DND-41 (cell line): Measurements from ENCODE around the gene AGRN.

Experiments used
- ATAC-seq: fragments of 200-7000 bp; cut with Tn5 transposase; 3 replicates; pipeline ENCODE4 v1.9.1; 2021; ENCODE audit warnings: low read depth; ENCODE audit not compliant: insufficient read depth
- DNase-seq: peaks from one replicate; pipeline ENCODE4 v3.0.0-alpha.2; 2020
- H2AFZ ChIP-seq: 2 replicates; pipeline ENCODE4 v1.6.0; 2012; ENCODE audit warnings: low read depth, low read length
- H3K27ac ChIP-seq: 2 replicates; pipeline ENCODE4 v1.5.1; 2012; ENCODE audit warnings: low read length, inconsistent platforms
- H3K27me3 ChIP-seq: fragments of 200-600 bp; sonication (generic); 2 replicates; pipeline ENCODE4 v1.6.0; 2012; ENCODE audit warnings: low read length, mild to moderate bottlenecking, inconsistent platforms; ENCODE audit not compliant: insufficient read depth, poor library complexity
- H3K36me3 ChIP-seq: 2 replicates; pipeline ENCODE4 v1.5.1; 2012; ENCODE audit warnings: low read length, inconsistent platforms; ENCODE audit not compliant: insufficient read depth
- H3K4me1 ChIP-seq: 2 replicates; pipeline ENCODE4 v1.5.1; 2012; ENCODE audit warnings: mild to moderate bottlenecking, low read length; ENCODE audit not compliant: insufficient read depth
- H3K4me2 ChIP-seq: 2 replicates; pipeline ENCODE4 v1.6.0; 2012; ENCODE audit warnings: mild to moderate bottlenecking, moderate library complexity, low read length, inconsistent platforms; ENCODE audit not compliant: insufficient read depth
- H3K4me3 ChIP-seq, 2 experiments: fragments of 200-600 bp in 1 of 2; shearing (Covaris generic) in 1 of 2; 2 replicates each; pipeline ENCODE4 v1.5.1; 2012 to 2016; ENCODE audit warnings: inconsistent platforms in 2 of 2, low read length in 2 of 2, mild to moderate bottlenecking in 2 of 2, low read depth in 1 of 2, moderate library complexity in 1 of 2
- H3K79me2 ChIP-seq: 2 replicates; pipeline ENCODE4 v1.6.0; 2012; ENCODE audit warnings: low read length, inconsistent platforms; ENCODE audit not compliant: insufficient read depth
- H3K9ac ChIP-seq: 2 replicates; pipeline ENCODE4 v1.6.0; 2012; ENCODE audit warnings: low read depth, mild to moderate bottlenecking, inconsistent platforms, low read length, moderate library complexity
- H3K9me3 ChIP-seq: 2 replicates; pipeline ENCODE4 v1.5.1; 2012; ENCODE audit warnings: low read length, moderate library complexity, mild to moderate bottlenecking, inconsistent platforms; ENCODE audit not compliant: insufficient read depth, severe bottlenecking
- H4K20me1 ChIP-seq: 2 replicates; pipeline ENCODE4 v1.6.0; 2012; ENCODE audit warnings: low read length; ENCODE audit not compliant: insufficient read depth
- CTCF ChIP-seq: IDR thresholded peaks from 2 replicates; pipeline ENCODE4 v1.5.1; 2012; ENCODE audit warnings: borderline replicate concordance, low read length, moderate library complexity, mild to moderate bottlenecking; ENCODE audit not compliant: poor library complexity, severe bottlenecking; ENCODE audit errors: extremely low read depth
- EZH2 ChIP-seq: IDR thresholded peaks from 3 replicates; pipeline ENCODE4 v1.6.1; 2012; ENCODE audit warnings: borderline replicate concordance, low read depth, mild to moderate bottlenecking, moderate library complexity, low read length, inconsistent platforms; ENCODE audit not compliant: severe bottlenecking

Gene AGRN

GRCh38 chr1:1045129-1045528 lies 25.2 kb downstream of the AGRN start:
- no peak for ATAC-seq
- DNase-seq = no peak
- no peak for TF ChIP-seq EZH2
- TF ChIP-seq CTCF = no peak
- Histone ChIP-seq H3K4me2 (no peak overlapping the region), H3K27ac (no peak overlapping the region), H4K20me1 (peaks cover 25% of the 10 kb centered on the region), H2AFZ (no peak overlapping the region), H3K4me1 (peaks cover 10% of the 10 kb centered on the region), H3K4me3 (no peak overlapping the region), H3K9ac (no peak overlapping the region), H3K36me3 (peaks cover 17% of the 10 kb centered on the region), H3K9me3 (no peaks in the 10 kb centered on the region), H3K27me3 (peaks cover 5% of the 10 kb centered on the region), H3K79me2 (no peaks in the 10 kb centered on the region)

- peaks cover 17% of the 10 kb centered on the region for H3K36me3 ChIP-seq
- ATAC-seq = no peak
Observed at GRCh38 chr1:1046243-1046642, 26.3 kb downstream of the AGRN start.

GRCh38 chr1:1046767-1047166 lies 26.8 kb downstream of the AGRN start:
- H3K9ac ChIP-seq = no peak overlapping the region
- H3K4me2 ChIP-seq = no peak overlapping the region
- no peaks in the 10 kb centered on the region for H3K4me1 ChIP-seq
- DNase-seq (no peak), ATAC-seq (no peak)
- no peaks in the 10 kb centered on the region for H3K79me2 ChIP-seq
- peaks cover 17% of the 10 kb centered on the region for H3K36me3 ChIP-seq
- H3K9me3 ChIP-seq = no peaks in the 10 kb centered on the region
- H3K27ac ChIP-seq = no peak overlapping the region
- H2AFZ ChIP-seq = no peak overlapping the region
- H3K27me3 ChIP-seq = no peaks in the 10 kb centered on the region
- peaks cover 15% of the 10 kb centered on the region; the same call in 1 of the 2 replicates for H4K20me1 ChIP-seq
- TF ChIP-seq EZH2 (no peak), CTCF (no peak)
- H3K4me3 ChIP-seq = no peak overlapping the region

More at GRCh38 chr1:1046243-1046642, 26.3 kb downstream of the AGRN start:
- peaks cover 17% of the 10 kb centered on the region for H4K20me1 ChIP-seq
- no peaks in the 10 kb centered on the region for H3K27me3 ChIP-seq
- no peaks in the 10 kb centered on the region for H3K9me3 ChIP-seq
- no peak overlapping the region for H3K27ac ChIP-seq
- no peak for DNase-seq
- H3K4me3 ChIP-seq = no peak overlapping the region
- no peak overlapping the region for H2AFZ ChIP-seq
- no peak overlapping the region for H3K4me2 ChIP-seq
- TF ChIP-seq CTCF (no peak), EZH2 (no peak)
- H3K4me1 ChIP-seq = peaks cover 1% of the 10 kb centered on the region; the same call in 1 of the 2 replicates
- no peak overlapping the region for H3K9ac ChIP-seq
- no peaks in the 10 kb centered on the region for H3K79me2 ChIP-seq

GRCh38 chr1:1047407-1047806 lies 27.5 kb downstream of the AGRN start:
- H3K79me2 ChIP-seq = no peaks in the 10 kb centered on the region
- DNase-seq (no peak), ATAC-seq (no peak)
- no peak overlapping the region for H2AFZ ChIP-seq
- peaks cover 9% of the 10 kb centered on the region; the same call in 1 of the 2 replicates for H4K20me1 ChIP-seq
- no peak for TF ChIP-seq EZH2
- TF ChIP-seq CTCF = no peak
- peaks cover 21% of the 10 kb centered on the region for H3K36me3 ChIP-seq
- no peaks in the 10 kb centered on the region for H3K9me3 ChIP-seq
- H3K4me1 ChIP-seq = no peaks in the 10 kb centered on the region
- H3K27ac ChIP-seq = no peak overlapping the region
- H3K27me3 ChIP-seq = no peaks in the 10 kb centered on the region
- no peak overlapping the region for H3K4me2 ChIP-seq
- no peak overlapping the region for H3K4me3 ChIP-seq
- H3K9ac ChIP-seq = no peak overlapping the region
